ENCODE measurements around the gene TMEM203. TPM values are rescaled to one million over a fixed set of nuclear protein-coding genes. Genes with fewer than 3 reads are reported as not detected.

Gene TMEM203
- total RNA-seq, 1 experiment from 2014 or later = 50.6 TPM

DNA sequence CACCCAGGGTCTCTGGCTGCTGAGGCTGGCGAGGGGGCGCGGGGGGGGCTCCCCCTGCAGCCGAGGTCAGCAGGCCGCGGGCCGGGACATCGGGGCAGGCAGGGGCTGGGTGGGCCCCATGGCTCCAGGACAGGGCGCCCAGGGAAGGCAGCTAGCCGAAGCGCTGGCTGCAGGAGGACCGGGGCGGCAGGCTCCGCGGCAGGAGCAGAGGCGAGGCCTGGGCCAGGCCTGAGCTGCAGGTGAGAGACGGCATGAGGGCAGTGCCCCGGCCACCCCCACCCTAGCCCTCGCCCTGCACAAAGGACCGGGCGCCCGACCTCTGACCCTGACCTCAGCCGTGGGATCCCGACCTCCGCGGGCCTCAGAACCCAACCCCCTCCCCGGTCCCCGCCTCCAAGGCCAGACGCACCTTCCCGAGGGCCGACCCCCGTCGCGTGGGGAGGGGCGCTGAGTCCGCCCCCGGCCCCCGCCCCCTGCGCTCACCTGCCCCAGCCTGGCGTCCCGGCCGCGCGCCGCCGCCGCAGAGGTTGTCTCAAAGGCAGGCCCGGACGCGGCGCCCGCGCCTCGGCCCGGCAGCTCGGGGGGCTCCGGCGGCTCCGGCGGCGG lies 16.2 kb upstream of the TMEM203 start:
- DNase-seq (ENCODE audit: low spot score) = peak; percentile 68
- Mint-ChIP-seq H3K36me3 (no peaks in the 10 kb centered on the region), H3K27me3 (ENCODE audit: low read depth) (no peaks in the 10 kb centered on the region), H3K9me3 (no peaks in the 10 kb centered on the region), H3K4me3 (no peak overlapping the region), H3K27ac (no peak overlapping the region), H3K4me1 (peaks cover 4% of the 10 kb centered on the region; the same call in 1 of the 2 replicates)
- TF ChIP-seq ATF2 (CRISPR knock-in tag; IDR thresholded peaks at IDR 0.05; ENCODE audit: borderline replicate concordance, low read depth) (no peak), HMGA2 (CRISPR knock-in tag; IDR thresholded peaks at IDR 0.05) (no peak), E2F1 (CRISPR knock-in tag; IDR thresholded peaks at IDR 0.05) (no peak), MAX (CRISPR knock-in tag; IDR thresholded peaks at IDR 0.05) (no peak; the same call in 1 of the 2 replicates), SP1 (CRISPR knock-in tag; conservative IDR thresholded peaks at IDR 0.05) (peak; percentile 53; the same call in 1 of the 2 replicates), FOXP1 (CRISPR knock-in tag; IDR thresholded peaks at IDR 0.05; ENCODE audit: borderline replicate concordance) (0 out of 2 replicates have a peak, but pooled peaks have one; percentile 34), ERG (CRISPR knock-in tag; IDR thresholded peaks at IDR 0.05) (no peak), ZMAT4 (CRISPR knock-in tag; IDR thresholded peaks at IDR 0.05) (no peak), TP53 (CRISPR knock-in tag; IDR thresholded peaks at IDR 0.05) (no peak), ZNF138 (CRISPR knock-in tag; conservative IDR thresholded peaks at IDR 0.05) (no peak), NR3C1 (CRISPR knock-in tag; conservative IDR thresholded peaks at IDR 0.05; ENCODE audit: low read depth) (no peak), HMGXB4 (CRISPR knock-in tag; IDR thresholded peaks at IDR 0.05) (peak; percentile 45; the same call in 1 of the 2 replicates), MXD4 (CRISPR knock-in tag; IDR thresholded peaks at IDR 0.05; ENCODE audit: borderline replicate concordance) (no peak)
- ChIA-PET POLR2A (interaction anchor here (2.8 kb wide), 1 partner anchor 21 kb away, joined by 12 read pairs; the partner anchor contains the start of gene TPRN), CTCF (interaction anchor here (0.6 to 8.9 kb wide), 14 partner anchors 14 to 496 kb away, joined by 3 to 143 read pairs (median 5); partner anchors contain the start of genes NPDC1, SAPCD2 and TPRN)
- ATAC-seq = peak; percentile 9

GRCh38 chr9:137221095-137221505 lies 15.7 kb upstream of the TMEM203 start:
- Mint-ChIP-seq H3K4me3 (peak overlapping the region; percentile 18; the same call in 1 of the 2 replicates), H3K36me3 (no peaks in the 10 kb centered on the region), H3K27ac (no peak overlapping the region), H3K27me3 (ENCODE audit: low read depth) (no peaks in the 10 kb centered on the region), H3K9me3 (no peaks in the 10 kb centered on the region), H3K4me1 (peaks cover 4% of the 10 kb centered on the region; the same call in 1 of the 2 replicates)
- CTCF ChIA-PET = interaction anchor here (0.6 to 8.9 kb wide), 8 partner anchors 15 to 186 kb away, joined by 3 to 143 read pairs (median 9); partner anchors contain the start of genes SAPCD2 and TPRN
- ATAC-seq (no peak), DNase-seq (ENCODE audit: low spot score) (no peak)
- POLR2A ChIA-PET = no interaction called here
- TF ChIP-seq SP1 (CRISPR knock-in tag; conservative IDR thresholded peaks at IDR 0.05) (no peak), FOXP4 (CRISPR knock-in tag; IDR thresholded peaks at IDR 0.05) (no peak), PREB (CRISPR knock-in tag; IDR thresholded peaks at IDR 0.05; ENCODE audit: borderline replicate concordance) (no peak), RORB (CRISPR knock-in tag; IDR thresholded peaks at IDR 0.05) (no peak), ZNF219 (CRISPR knock-in tag; IDR thresholded peaks at IDR 0.05; ENCODE audit: borderline replicate concordance) (no peak), MLX (CRISPR knock-in tag; IDR thresholded peaks at IDR 0.05) (no peak)
- TF ChIP-seq, protein P1, sequence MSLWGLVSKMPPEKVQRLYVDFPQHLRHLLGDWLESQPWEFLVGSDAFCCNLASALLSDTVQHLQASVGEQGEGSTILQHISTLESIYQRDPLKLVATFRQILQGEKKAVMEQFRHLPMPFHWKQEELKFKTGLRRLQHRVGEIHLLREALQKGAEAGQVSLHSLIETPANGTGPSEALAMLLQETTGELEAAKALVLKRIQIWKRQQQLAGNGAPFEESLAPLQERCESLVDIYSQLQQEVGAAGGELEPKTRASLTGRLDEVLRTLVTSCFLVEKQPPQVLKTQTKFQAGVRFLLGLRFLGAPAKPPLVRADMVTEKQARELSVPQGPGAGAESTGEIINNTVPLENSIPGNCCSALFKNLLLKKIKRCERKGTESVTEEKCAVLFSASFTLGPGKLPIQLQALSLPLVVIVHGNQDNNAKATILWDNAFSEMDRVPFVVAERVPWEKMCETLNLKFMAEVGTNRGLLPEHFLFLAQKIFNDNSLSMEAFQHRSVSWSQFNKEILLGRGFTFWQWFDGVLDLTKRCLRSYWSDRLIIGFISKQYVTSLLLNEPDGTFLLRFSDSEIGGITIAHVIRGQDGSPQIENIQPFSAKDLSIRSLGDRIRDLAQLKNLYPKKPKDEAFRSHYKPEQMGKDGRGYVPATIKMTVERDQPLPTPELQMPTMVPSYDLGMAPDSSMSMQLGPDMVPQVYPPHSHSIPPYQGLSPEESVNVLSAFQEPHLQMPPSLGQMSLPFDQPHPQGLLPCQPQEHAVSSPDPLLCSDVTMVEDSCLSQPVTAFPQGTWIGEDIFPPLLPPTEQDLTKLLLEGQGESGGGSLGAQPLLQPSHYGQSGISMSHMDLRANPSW (CRISPR knock-in tag; conservative IDR thresholded peaks at IDR 0.05; ENCODE audit: low read depth) = no peak

All from WTC11 (cell line).